ENCODE results near the gene MYL5. TPM values are rescaled to one million over a fixed set of nuclear protein-coding genes. Genes with fewer than 3 reads are reported as not detected.
"Not testable (repeated sequence)": the region's sequence is repeated elsewhere in the genome, so short reads cannot be mapped to it uniquely, and the experiment has no call there.

MYL5 gene
- total RNA-seq, 4 donors from 2014 or later: 1.5 to 12.6 (median 3.8) TPM

DNA sequence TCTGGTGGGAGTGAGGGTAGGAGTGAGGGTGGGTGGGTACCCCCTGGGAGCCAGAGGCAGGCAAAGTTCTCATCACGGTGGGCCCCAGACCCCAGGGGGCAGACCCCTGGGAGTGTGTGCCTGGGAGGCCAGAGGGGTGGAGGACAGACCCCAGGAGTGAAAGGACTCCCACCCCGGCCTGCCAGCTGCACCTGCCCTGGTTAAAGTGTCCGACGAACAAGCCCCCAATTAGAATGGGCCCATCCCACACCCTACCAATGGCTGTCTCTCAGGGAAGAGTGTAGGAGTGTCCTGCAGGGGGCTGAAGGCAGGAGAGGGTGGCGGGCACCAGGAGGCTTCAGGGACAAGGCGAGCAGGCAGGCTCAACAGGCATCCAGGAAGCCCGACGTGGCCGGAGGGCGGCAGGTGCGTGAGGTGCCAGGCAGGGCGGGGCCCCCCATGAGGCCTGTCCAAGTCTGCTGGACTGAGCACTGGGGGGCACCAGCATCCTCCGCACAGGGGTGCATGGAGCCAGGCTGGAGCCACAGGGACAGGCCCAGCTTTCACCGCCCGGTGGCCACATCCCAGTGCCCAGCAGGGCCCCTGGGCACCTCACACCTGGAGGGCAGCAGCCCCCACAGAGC, 40.3 kb upstream of the MYL5 start:
- no peak overlapping the region for H3K27ac ChIP-seq
- 64 to 72% methylated on average over 4 to 5 of the region's 15 CpGs for WGBS, 2 donors (ENCODE audit: low coverage in 1 of 2)
- H3K36me3 ChIP-seq: no peaks in the 10 kb centered on the region
- no peak for TF ChIP-seq EP300 (IDR thresholded peaks at IDR 0.05)
- H3K4me1 ChIP-seq: no peaks in the 10 kb centered on the region
- H3K4me3 ChIP-seq: no peak overlapping the region
- ATAC-seq: no peak
- peaks cover 70% of the 10 kb centered on the region for H3K27me3 ChIP-seq
- no peaks in the 10 kb centered on the region for H3K9me3 ChIP-seq

- H3K9me3 ChIP-seq: no peaks in the 10 kb centered on the region
- H3K36me3 ChIP-seq: no peaks in the 10 kb centered on the region
- H3K4me1 ChIP-seq: no peaks in the 10 kb centered on the region
- no peak for ATAC-seq
- no peak for TF ChIP-seq CTCF (IDR thresholded peaks at IDR 0.05)
- TF ChIP-seq EP300 (IDR thresholded peaks at IDR 0.05): no peak
- no peak for TF ChIP-seq POLR2AphosphoS5 (IDR thresholded peaks at IDR 0.05)
- TF ChIP-seq POLR2A (IDR thresholded peaks at IDR 0.05): no peak
- no peak overlapping the region for H3K4me3 ChIP-seq
- H3K27me3 ChIP-seq: peaks cover 70% of the 10 kb centered on the region
- 78 to 85% methylated on average over 11 to 17 of the region's 23 CpGs for WGBS, 2 donors (ENCODE audit: low coverage in 1 of 2)
- no peak overlapping the region for H3K27ac ChIP-seq
Measured at GRCh38 chr4:634599-634985, 39.8 kb upstream of the MYL5 start.

- H3K9me3 ChIP-seq, H3K4me3 ChIP-seq, H3K27ac ChIP-seq, H3K4me1 ChIP-seq, H3K36me3 ChIP-seq, ATAC-seq: not testable (repeated sequence)
- peaks cover 68% of the 10 kb centered on the region for H3K27me3 ChIP-seq
- 88 to 91% methylated on average over 8 to 35 of the region's 46 CpGs for WGBS, 2 donors (ENCODE audit: low coverage in 1 of 2)
Measured at GRCh38 chr4:635066-635835, 39.1 kb upstream of the MYL5 start.

GRCh38 chr4:635851-636627, 38.3 kb upstream of the MYL5 start:
- no peaks in the 10 kb centered on the region for H3K36me3 ChIP-seq
- no peak overlapping the region for H3K27ac ChIP-seq
- H3K9me3 ChIP-seq: no peaks in the 10 kb centered on the region
- no peak for TF ChIP-seq EP300 (IDR thresholded peaks at IDR 0.05)
- TF ChIP-seq POLR2A (IDR thresholded peaks at IDR 0.05): no peak
- TF ChIP-seq POLR2AphosphoS5 (IDR thresholded peaks at IDR 0.05): no peak
- TF ChIP-seq CTCF (IDR thresholded peaks at IDR 0.05): no peak
- H3K4me1 ChIP-seq: no peaks in the 10 kb centered on the region
- 40 to 69% methylated on average over 1 to 3 of the region's 22 CpGs for WGBS, 2 donors (ENCODE audit: low coverage in 1 of 2)
- no peak overlapping the region for H3K4me3 ChIP-seq
- no peak for ATAC-seq
- peaks cover 64% of the 10 kb centered on the region for H3K27me3 ChIP-seq

DNA sequence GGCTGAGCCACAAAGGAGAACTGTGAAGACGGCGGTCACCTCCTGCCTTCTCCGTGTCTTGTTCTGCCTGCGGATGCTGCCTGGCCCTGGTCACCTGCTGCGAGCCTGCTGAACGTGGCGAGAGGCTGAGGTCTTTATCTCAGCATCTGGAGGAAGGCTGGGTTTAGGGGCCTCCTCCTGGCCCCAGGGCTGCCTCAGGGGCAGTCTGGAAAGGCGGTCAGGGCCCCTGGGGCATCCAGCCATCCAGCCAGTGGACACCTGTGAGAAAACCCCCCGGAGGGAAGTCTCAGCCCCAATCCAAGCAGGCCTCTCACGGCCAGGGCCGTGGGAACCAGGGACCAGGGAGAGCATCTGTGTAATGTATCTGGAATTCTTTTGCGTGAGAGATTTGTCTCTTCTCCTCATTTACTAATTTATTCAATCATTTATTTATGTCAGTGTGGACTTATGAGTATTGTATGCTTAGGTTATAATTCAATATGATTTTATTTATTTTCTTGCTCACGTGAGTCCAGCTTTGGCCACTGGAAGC, 37.6 kb upstream of the MYL5 start:
- Histone ChIP-seq H3K27me3 (peaks cover 68% of the 10 kb centered on the region), H3K4me3 (no peak overlapping the region), H3K27ac (no peak overlapping the region), H3K9me3 (peaks cover 0 to 6% (median 0%) of the 10 kb centered on the region in 3 donors), H3K36me3 (no peaks in the 10 kb centered on the region), H3K4me1 (no peaks in the 10 kb centered on the region)
- TF ChIP-seq CTCF (IDR thresholded peaks at IDR 0.05): no peak
- no peak for TF ChIP-seq EP300 (IDR thresholded peaks at IDR 0.05)
- no peak for TF ChIP-seq POLR2AphosphoS5 (IDR thresholded peaks at IDR 0.05)
- TF ChIP-seq POLR2A (IDR thresholded peaks at IDR 0.05): no peak
- no peak for ATAC-seq
- 38 to 61% methylated on average over 5 of the region's 13 CpGs for WGBS, 2 donors (ENCODE audit: low coverage in 1 of 2)

All from gastroesophageal sphincter (tissue), 4 donors.